ENCODE measurements around the gene PRDM4. TPM values are rescaled to one million over a fixed set of nuclear protein-coding genes. Genes with fewer than 3 reads are reported as not detected.
A peak's percentile ranks its signal among the peaks of the same experiment; 100 is the strongest.

PRDM4 gene
- total RNA-seq, 1 donor = 39.1 TPM

DNA sequence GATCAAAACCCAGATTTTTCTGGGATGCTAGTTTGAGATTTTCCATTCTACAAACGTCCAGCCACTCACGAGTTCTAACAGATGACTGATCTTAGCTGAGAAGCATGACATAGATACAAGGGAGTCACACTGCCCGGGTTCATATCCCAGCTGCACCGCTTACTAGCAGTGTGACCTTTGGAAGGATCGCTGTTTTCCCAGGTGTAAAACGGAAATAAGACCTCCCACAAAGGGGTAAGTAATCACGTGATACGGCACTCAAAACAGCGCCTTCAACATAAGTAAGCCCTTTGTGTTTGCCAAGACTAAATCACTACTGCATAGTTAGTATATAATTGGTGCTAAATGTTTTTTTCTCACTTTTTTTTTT, 76.0 kb downstream of the PRDM4 start:
- Histone ChIP-seq H3K36me3 (ENCODE audit: insufficient read depth, low read length) (peaks cover 15% of the 10 kb centered on the region), H3K4me1 (ENCODE audit: insufficient read depth, low read length) (peaks cover 21% of the 10 kb centered on the region), H3K9me3 (ENCODE audit: low read depth, low read length) (no peaks in the 10 kb centered on the region), H3K27me3 (ENCODE audit: insufficient read depth, low read length) (peaks cover 12% of the 10 kb centered on the region), H3K4me2 (ENCODE audit: insufficient read depth, low read length) (peak overlapping the region; percentile 86), H3K4me3 (ENCODE audit: insufficient read depth, low read length) (peak overlapping the region; percentile 95), H3K79me2 (ENCODE audit: insufficient read depth, low read length) (peaks cover 34% of the 10 kb centered on the region), H4K20me1 (ENCODE audit: insufficient read depth, low read length) (peaks cover 2% of the 10 kb centered on the region), H3K27ac (ENCODE audit: low read depth, low read length) (peak overlapping the region; percentile 84), H2AFZ (ENCODE audit: low read length) (peak overlapping the region; percentile 94)
- DNase-seq (ENCODE audit: insufficient read length, low spot score, missing footprints) = no peak
- TF ChIP-seq, protein P1, sequence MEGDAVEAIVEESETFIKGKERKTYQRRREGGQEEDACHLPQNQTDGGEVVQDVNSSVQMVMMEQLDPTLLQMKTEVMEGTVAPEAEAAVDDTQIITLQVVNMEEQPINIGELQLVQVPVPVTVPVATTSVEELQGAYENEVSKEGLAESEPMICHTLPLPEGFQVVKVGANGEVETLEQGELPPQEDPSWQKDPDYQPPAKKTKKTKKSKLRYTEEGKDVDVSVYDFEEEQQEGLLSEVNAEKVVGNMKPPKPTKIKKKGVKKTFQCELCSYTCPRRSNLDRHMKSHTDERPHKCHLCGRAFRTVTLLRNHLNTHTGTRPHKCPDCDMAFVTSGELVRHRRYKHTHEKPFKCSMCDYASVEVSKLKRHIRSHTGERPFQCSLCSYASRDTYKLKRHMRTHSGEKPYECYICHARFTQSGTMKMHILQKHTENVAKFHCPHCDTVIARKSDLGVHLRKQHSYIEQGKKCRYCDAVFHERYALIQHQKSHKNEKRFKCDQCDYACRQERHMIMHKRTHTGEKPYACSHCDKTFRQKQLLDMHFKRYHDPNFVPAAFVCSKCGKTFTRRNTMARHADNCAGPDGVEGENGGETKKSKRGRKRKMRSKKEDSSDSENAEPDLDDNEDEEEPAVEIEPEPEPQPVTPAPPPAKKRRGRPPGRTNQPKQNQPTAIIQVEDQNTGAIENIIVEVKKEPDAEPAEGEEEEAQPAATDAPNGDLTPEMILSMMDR (IDR thresholded peaks at IDR 0.05; ENCODE audit: extremely low read depth, low read depth, low read length) = no peak

DNA sequence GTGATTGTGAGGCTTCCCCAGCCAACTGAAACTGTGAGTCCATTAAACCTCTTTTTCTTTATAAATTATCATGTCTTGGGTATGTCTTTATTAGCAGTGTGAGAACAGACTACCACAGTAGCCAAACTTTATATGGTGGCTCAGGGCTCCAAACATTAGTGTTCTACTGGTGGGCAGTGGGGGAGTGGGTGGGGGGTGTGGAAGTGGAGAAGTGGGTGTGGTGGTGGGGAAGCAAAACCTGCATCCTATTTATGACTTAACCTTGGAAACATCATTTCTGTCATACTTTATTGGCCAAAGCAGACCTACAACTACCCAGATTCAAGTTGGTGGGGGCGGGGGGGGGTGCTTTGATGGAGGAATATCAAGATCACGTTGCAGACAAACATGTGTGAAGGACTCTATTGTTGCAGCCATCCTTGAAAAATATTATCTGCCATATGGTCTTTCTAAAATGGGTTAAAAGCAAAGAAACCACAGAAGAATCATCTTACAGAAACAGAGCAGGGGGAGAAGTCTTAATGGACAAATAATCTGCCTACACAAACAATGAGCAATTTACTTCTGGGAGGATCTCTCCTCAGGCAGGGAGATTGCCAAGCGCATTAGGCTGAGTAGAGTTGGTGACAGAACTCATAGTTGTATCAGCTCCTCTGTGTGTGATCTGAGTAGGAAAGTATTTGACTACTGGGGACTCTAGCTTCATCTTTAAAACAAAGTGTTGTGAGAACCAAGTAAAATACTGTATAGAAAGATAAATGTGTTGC, 76.7 kb downstream of the PRDM4 start:
- peak; percentile 81 for DNase-seq (ENCODE audit: insufficient read length, low spot score, missing footprints)
- Histone ChIP-seq H3K4me2 (ENCODE audit: insufficient read depth, low read length) (peak overlapping the region; percentile 86), H3K9me3 (ENCODE audit: low read depth, low read length) (no peaks in the 10 kb centered on the region), H3K27me3 (ENCODE audit: insufficient read depth, low read length) (peaks cover 18% of the 10 kb centered on the region), H4K20me1 (ENCODE audit: insufficient read depth, low read length) (peaks cover 2% of the 10 kb centered on the region), H3K79me2 (ENCODE audit: insufficient read depth, low read length) (peaks cover 34% of the 10 kb centered on the region), H3K27ac (ENCODE audit: low read depth, low read length) (peak overlapping the region; percentile 84), H2AFZ (ENCODE audit: low read length) (peak overlapping the region; percentile 94), H3K4me3 (ENCODE audit: insufficient read depth, low read length) (peak overlapping the region; percentile 95), H3K36me3 (ENCODE audit: insufficient read depth, low read length) (peaks cover 8% of the 10 kb centered on the region), H3K4me1 (ENCODE audit: insufficient read depth, low read length) (peaks cover 21% of the 10 kb centered on the region)
- TF ChIP-seq, protein P1 (IDR thresholded peaks at IDR 0.05; ENCODE audit: extremely low read depth, low read depth, low read length) = no peak

Other genes starting within 250 kb of the PRDM4 start
- 69.8 and 72.0 TPM in 2 replicates for gene PWP1, start 75.3 kb downstream of the PRDM4 start, total RNA-seq
- gene ASCL4, start 13.6 kb upstream of the PRDM4 start, total RNA-seq = not detected in 2 replicates